GM19463 (cell line): ENCODE data around the gene ACHE.
A peak's percentile ranks its signal among the peaks of the same experiment; 100 is the strongest.

ENCODE experiments used
- ATAC-seq: cut with Tn5 transposase; IDR thresholded peaks from one replicate; pipeline ENCODE4 v1.9.1; 2021; ENCODE audit warnings: mild to moderate bottlenecking, moderate library complexity; ENCODE audit not compliant: unreplicated experiment

Gene ACHE

DNA sequence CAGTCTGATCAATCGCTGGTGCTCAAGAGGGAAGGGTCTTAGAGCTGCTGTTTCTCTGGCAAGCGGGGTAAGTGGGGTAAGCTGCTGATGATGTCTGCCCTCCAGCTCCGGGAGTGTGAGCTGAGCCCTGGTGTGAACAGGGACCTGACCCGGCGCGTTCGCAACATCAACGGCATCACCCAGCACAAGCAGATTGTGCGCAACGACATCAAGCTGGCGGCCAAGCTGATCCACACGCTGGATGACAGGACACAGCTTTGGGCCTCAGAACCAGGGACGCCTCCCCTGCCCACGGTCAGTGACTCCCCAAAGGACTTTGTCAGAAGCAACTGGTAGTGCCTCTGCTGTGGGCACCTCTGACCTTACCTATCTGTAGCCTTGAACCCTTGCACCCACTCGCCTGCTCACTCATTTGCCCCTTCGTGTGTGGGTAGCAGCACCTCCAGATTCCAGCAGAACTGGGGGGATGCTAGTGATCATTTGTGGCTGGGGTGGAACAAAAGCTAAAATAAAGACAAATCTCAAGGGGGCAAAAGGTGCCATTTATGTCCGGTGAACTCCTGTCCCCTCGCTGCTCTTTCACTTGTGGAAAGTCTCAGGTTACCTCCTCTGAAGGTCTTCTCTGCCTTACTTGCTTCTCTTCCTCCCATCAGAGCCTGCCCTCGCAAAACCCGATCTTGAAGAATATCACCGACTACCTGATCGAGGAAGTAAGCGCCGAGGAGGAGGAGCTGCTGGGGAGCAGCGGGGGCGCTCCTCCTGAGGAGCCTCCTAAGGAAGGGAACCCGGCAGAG, 9.3 kb downstream of the ACHE start:
- no peak for ATAC-seq

DNA sequence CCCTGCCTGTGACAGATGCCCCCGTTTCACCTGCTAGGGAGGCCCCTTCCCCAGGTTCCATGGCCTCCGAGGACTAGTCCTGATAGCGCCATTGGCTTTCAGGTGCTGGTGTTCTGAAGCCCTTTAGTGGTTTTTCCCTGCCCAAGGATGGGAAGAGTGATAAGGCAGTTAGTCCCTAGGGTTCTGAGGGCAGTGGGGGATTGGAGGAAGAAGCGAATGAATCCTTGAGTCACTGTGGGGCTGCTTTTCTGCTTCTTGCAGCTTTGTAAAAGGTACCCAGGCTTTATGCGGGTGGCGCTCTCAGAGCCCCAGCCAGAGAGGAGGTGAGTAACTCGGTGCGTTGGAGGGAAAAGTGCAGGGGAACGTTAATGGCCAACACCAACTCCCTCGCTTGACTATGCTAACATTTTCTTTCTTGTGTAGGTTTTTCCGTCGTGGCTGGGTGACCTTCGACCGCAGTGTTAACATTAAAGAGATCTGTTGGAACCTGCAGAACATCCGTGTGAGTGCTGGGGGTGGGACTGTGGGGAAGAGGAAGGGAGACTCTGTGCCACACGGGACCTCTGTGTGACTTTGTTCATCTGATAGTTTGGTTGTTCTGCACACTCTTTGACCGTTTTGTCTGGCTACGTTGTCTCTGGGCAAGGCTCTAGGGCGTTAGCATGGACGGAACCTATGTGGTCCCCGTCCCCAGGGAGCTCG, 10.1 kb downstream of the ACHE start:
- ATAC-seq: no peak

DNA sequence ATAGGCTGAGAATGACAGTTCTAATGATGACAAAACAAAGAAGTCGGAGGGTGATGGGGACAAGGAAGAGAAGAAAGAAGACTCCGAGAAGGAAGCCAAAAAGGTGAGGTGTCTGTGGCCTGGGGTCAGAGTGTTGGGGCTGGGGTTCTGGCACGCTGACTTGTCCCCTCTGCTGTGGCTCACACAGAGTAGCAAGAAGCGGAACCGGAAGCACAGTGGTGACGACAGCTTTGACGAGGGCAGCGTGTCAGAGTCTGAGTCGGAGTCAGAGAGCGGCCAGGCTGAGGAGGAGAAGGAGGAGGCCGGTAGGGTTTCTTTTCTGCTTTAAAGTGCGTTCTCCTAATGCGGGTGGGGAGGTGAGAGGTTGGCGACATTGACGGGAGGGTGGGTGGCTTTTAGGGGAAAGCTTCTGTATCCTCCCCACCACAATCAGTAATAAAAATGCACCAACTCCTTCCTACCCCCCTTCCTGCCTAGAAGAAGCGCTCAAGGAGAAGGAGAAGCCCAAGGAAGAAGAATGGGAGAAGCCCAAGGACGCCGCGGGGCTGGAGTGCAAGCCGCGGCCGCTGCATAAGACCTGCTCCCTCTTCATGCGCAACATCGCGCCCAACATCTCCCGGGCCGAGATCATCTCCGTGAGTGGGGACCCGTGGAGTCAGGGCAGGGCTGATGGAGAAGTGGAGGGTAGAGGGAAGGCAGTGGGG, 10.8 kb downstream of the ACHE start:
- no peak for ATAC-seq

DNA sequence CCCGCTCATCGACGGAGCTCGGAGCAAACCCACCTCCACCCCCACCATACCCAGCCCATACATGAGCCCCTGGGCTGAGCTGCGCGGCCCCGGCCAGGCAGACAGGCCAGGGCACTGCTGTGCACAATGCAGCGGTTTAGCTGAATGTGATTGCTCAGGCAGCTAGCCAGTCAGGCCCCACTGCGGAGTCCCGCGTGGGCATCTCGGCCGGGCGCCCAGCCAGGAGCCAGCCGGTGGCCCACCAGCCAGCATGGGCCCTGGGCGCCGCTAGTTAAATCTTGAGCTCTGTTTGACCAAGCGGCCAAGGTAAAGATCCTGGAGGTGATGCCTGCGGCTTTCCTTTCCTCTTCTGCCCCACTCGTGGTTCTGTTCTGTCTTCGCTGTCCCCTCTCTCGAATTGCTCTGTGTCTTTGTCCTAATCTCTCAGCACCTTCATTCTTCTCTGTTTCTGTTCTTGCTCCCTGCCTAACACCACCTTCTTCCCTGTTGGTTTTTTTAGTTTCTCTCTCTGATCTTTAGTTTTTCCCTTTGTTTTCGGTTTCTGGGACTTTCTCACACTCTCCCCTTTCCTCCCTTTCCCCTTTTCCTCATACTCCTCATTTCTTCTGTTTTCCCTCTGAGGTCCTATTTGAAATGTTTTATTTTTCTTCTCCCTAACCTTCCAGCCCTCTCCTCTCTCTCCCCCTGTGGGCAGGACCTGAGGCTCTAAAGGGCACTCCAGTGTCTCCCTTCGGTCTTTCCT, 12.7 kb downstream of the ACHE start:
- no peak for ATAC-seq

DNA sequence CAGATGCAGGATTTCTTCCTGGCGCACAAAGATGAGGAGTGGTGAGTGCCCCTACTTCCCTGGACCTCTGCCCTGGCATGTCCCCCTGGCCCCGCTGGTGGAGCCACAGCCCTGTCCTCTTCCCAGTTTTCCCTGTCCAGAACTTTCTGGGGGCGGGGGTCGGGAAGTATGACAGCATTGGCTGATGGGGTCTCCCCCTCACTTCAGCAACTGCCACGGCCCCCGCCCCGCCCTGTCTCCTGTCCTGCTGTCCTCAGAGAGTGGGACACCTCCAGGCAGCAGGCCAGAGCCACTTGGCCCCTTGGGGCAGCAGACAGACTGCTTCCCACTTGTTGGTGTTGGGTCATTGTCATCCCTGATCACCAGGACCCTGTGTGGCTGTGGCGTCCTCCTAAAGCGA, 13.5 kb downstream of the ACHE start:
- ATAC-seq: no peak

DNA sequence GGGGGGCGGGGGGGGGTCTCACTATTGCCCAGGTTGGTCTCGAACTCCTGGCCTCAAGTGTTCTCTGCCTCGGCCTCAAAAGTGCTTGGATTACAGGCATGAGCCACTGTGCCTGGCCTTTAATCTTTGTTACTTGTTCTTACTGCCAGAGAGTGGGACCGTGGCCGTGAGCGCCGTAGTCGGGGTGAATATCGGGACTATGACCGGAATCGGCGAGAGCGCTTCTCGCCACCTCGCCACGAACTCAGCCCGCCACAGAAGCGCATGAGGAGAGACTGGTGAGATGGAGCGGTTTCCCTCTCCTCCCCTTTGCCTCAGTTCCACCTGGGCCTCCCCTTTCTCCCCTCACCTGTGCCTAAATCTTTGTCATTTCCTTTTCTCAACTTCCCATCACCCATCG, 14.6 kb downstream of the ACHE start:
- no peak for ATAC-seq

DNA sequence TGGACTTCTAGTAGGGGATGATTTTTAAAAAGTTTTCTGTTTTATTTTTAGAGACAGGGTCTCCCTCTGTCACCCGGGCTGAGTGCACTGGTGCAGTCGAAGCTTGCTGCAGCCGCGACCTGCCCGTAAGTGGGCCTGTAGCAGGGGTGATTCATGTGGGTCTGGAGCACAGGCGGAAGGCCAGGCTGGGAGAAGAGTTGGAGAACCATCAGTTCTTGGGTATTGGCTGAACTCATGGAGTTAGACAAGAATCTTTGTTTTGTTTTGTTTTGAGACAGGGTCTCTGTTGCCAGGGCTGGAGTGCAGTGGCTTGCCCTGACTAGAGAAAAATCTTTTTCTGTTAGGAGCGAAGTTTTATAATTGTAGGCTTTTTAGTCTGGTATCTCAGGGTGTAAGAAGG, 15.0 kb downstream of the ACHE start:
- ATAC-seq: no peak

DNA sequence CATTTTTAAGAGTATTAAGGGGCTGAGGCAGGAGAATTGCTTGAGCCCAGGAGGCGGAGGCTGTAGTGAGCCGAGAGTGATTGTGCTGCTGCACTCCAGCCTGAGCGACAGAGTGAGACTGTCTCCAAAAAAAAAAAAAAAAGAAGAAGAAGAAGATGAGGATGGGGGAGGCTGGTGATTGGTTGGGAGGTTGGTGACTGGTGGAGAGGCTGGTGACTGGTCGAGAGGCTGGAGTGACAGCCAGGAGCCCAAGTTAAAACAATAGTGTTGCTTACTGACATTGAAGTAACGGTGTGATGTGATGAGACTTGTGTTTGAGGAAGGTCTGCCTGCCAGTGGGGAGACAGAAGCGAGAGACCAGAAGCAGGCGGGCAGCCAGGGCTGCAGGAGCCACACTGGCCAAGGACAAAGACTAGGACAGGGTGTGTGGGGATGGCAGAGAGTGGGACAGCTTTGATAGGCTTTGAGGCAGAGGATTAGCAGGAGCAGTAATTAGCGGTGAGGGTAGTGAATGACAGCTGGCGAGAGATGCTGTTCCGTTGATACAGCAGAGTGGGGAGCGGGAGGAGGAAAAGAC, 15.9 kb downstream of the ACHE start:
- no peak for ATAC-seq

DNA sequence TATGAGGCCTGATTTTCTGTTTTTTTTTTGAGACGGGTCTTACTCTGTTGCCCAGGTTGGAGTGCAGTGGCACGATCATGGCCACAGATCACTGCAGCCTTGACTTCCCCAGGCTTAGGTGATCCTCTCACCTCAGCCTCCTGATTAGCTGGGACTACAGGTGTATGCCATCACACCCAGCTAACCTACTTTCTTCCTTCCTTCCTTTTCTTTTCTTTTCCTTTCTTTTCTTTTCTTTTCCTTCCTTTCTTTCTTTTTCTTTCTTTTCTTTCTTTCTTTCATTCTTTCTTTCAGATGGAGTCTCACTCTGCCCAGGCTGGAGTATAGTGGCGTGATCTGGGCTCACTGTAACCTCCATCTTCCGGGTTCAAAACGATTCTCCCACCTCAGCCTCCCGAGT, 17.0 kb downstream of the ACHE start:
- ATAC-seq: no peak

DNA sequence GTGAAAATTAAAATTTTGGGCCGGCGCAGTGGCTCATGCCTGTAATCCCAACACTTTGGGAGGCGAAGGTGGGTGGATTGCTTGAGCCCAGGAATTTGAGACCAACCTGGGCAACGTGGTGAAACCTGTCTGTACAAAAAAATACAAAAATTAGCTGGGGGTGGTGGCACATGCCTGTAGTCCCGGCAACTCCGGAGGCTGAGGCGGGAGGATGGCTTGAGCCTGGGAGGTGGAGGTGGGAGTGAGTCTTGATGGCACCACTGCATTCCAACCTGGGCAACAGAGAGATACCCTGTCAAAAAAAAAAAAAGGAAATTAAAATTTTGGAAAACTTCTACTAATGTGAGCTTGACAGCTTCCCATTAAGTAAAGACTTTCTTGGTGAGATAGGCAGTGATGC, 17.7 kb downstream of the ACHE start:
- ATAC-seq: no peak

DNA sequence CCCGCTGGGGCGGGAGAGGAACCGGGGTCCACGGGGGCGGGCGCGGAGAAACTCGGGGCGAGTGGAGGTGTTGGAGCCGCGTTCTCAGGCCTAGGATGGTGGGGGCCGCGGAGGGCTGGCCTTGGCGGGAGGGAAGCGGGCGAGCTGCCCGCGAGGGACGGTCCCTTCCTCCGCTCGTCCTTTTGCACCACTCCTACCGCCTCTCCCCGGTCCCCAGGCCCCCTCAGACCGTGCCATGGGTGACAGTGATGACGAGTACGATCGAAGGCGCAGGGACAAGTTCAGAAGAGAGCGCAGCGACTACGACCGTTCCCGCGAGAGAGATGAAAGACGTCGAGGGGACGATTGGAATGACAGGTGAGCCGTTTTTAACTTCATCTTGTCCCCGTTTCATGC, 20.3 kb downstream of the ACHE start:
- ATAC-seq: no peak

DNA sequence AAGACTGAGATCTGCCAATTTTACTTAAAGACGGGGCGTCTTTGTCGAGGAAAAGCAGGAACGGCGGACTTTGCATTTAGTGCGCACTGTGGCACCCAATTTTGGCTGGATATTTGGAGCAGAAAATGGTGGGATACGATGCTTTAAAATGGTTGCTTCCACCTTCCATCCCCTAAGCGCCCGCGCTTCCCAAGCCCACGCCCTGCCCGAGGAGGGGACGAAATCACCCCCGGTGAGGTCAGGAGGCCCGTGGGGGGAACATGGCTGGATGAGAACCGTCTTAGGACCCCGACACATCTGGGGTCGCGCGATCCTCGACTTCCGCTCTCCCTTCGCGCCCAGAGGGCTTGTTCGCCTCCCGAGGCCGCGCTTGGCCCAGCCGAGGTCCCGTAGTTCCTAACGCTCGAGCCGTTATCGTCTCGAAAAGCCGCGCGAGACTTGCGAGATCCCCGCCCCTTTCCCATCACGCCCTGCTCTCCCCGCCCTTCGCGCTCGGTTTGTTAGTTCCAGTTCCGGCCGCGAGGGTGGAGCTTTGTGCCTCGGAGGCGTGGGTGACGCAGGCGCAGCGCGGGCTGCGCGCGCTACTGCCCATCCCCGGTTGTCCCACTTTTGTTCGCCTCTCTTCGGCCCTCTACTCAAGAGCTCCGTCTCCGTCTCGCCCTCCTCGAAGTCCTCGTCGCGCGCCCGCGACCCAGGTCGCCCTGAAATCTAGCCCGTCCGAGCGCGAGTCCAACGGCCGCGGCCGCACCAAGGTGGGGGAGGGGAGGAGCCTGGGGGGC, 20.9 kb downstream of the ACHE start, which contains the start of gene SRRT:
Gene SRRT (plus strand): TSS at position 527 of the 779 bp plus-strand sequence. CDS start 488 bp downstream, outside the sequence.
- ATAC-seq: peak; percentile 94

DNA sequence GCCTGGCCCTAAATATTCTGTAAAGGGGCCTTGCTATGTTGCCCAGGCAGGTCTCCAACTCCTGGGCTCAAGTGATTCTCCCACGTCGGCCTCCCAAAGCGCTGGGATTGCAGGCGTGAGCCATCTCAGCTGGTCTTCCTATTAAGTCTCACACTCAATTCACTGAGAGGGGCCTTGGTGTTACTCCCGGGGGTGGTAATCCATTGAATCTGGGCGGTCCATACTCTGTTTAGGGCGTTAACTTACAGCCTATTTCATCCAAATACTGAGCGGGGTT, 21.4 kb downstream of the ACHE start:
- no peak for ATAC-seq

DNA sequence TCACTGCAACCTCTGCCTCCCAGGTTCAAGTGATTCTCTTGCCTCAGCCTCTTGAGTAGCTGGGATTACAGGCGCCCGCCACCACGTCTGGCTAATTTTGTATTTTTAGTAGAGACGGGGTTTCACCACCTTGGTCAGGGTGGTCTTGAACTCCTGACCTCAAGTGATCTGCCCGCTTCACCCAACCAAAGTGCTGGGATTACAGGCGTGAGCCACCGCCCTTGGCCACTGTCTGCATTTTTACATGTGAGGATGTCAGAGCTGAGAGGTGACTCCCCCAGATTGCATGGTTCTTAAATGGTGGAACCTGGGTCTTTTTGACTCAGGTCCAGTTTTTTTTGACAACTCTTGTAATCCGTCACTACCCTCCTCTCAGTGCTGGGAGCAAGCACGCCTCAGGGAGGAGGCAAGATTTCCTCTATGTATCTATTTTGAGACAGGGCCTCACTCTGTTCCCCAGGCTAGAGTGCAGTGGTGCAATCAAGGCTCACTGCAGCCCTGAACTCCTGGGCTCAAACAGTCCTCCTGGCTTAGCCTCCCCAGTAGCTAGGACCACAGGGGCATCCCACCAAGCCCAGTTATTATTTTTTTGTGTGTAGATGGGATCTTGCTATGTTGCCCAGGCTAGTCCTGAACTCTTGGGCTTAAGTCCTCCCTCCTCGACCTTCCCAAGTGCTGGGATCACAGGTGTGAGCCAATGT, 21.9 kb downstream of the ACHE start:
- no peak for ATAC-seq

DNA sequence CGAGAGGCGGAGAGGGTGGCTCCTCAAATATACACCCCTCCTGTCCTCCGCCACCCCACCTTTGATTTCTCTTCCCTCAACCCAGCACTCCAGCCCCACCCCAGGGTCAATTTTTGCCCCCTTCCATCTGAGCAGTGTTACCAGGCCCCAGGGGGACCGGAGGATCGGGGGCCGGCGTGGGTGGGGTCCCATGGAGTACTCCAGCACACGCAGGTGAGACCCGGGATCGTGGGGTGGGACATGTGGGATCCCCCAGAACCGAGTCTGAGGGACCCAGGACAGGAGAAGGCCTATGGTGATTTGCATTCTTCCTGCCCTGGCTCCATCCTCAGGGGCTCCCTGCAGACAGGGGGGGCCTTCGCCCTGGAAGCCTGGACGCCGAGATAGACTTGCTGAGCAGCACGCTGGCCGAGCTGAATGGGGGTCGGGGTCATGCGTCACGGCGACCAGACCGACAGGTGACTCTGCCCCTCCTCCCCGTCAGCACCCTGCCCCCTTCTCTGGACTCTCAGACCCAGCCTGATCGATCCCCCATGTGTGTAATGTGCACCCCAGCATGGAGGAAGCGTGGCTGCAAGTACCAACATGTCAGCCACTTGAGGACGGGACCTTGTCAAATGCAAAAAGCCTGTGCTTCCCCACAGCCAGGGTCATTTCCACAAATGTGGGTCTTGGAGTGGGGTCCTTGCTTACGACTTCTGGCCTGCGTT, 27.8 kb downstream of the ACHE start:
- ATAC-seq: no peak

DNA sequence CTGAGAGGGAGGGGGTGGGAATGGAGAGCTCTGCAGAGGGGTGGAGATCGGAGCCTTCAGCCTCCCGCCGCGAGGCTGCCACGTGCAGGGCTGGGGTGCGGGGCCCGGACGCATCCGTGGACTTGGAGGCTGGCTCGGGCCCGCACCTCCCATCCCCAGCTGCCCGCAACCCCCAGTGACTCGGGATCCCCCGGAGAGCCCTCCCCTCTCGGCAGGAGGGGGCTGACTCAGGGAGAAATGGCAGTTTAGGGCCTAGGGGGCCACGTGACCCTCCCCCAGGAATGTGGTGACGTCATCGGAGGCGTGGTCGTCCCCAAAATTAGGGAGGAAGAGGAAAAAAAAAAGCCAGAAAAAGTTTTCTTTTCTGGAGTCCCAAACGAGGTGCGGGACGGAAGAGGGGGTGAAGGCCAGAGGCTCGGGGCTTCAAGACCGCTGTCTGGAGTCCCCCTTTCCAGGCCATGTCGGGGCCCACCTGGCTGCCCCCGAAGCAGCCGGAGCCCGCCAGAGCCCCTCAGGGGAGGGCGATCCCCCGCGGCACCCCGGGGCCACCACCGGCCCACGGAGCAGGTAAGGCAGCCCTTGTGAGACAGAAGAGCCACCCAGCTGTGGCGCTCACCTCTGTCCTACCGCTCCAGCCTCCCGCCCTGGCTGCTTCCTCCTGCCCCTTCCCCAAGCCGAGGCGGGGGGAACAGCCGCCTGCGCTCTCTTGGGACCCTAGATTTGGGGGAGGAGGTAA, 28.5 kb downstream of the ACHE start, which contains the start of gene TRIP6:
Gene TRIP6 (plus strand): TSS at position 348 of the 736 bp plus-strand sequence. CDS start 111 bp downstream, at position 459.
- peak; percentile 51 for ATAC-seq

DNA sequence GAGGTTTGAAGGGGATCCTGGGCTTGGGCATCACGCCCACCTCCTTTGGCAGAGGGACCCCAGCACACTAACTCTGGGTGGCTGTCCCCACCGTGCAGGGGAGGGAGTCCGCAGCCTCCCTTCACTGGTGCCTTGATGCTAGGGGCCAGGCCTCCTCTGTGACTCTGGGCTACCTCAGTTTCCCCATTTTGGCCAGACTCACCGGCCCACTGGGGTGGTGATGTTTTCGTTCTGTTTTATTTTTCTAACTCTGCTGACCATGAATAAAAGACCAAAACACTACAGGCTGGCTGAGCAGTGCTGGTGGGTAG, 29.0 kb downstream of the ACHE start:
- no peak for ATAC-seq

DNA sequence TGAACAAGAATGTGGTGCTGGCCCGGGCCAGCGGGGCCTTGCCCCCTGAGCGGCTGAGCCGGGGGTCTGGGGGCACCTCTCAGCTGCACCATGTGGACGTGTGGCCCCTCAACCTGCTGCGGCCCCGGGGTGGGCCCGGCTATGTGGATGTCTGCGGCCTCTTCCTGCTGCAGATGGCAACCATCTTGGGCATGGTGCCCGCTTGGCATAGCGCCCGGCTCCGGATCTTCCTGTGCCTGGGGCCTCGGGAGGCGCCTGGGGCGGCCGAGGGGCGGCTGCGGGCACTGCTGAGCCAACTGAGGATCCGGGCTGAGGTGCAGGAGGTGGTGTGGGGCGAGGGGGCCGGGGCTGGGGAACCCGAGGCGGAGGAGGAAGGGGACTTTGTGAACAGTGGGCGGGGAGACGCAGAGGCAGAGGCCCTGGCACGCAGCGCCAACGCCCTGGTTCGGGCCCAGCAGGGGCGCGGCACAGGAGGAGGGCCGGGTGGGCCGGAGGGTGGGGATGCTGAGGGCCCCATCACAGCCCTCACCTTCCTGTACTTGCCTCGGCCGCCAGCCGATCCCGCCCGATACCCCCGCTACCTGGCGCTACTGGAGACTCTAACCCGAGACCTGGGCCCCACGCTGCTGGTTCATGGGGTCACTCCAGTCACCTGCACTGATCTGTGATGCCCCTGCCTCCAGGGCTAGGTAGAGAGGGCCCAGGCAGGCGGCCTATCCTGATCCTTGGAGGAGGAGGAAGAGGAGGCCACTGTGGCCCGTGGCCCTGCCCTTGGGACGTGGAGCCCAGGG, 29.6 kb downstream of the ACHE start:
- no peak for ATAC-seq
